ENCODE data around the gene SIRPD.

- TF ChIP-seq CTCF (IDR thresholded peaks at IDR 0.05; ENCODE audit: low read depth, low read length) (no peak), MYC (IDR thresholded peaks at IDR 0.05; ENCODE audit: low read depth, low read length) (no peak)
These were observed 1.6 kb downstream of the SIRPD start for GRCh38 chr20:1555952-1556351.

Data from NB4 (cell line).